CD4-positive, alpha-beta memory T cell (primary cell): ENCODE measurements around the gene CLMN. TPM values are rescaled to one million over a fixed set of nuclear protein-coding genes. Genes with fewer than 3 reads are reported as not detected.

Source experiments
- CTCF ChIA-PET: fragments of 350-600 bp; sonication (Branson Sonifier 250); formaldehyde crosslinking; loops from one replicate; lab custom pipeline; 2021; ENCODE audit warnings: inconsistent platforms; ENCODE audit not compliant: partially characterized antibody; lab: Charles Lee
- POLR2A ChIA-PET: fragments of 350-600 bp; sonication (Branson Sonifier 250); formaldehyde crosslinking; loops from one replicate; lab custom pipeline; 2021; ENCODE audit not compliant: partially characterized antibody; lab: Charles Lee
- DNase-seq, 5 donors: peaks; one replicate each; pipeline versions ENCODE4 v3.0.0 to v3.0.0-alpha.2; 2020 to 2022; ENCODE audit warnings: mixed read lengths in 1 of 5
- H3K27ac ChIP-seq: one replicate; pipeline ENCODE4 v1.7.0; 2013; ENCODE audit warnings: low read depth, low read length
- H3K27me3 ChIP-seq: 2 replicates; pipeline ENCODE4 v1.7.0; 2013; ENCODE audit warnings: mild to moderate bottlenecking, low read length, moderate library complexity; ENCODE audit not compliant: insufficient read depth
- H3K36me3 ChIP-seq: 2 replicates; pipeline ENCODE4 v1.7.0; 2013; ENCODE audit warnings: mild to moderate bottlenecking, low read length, moderate library complexity; ENCODE audit not compliant: insufficient read depth
- H3K4me1 ChIP-seq: 2 replicates; pipeline ENCODE4 v1.7.0; 2013; ENCODE audit warnings: mild to moderate bottlenecking, low read length, moderate library complexity; ENCODE audit not compliant: insufficient read depth
- H3K4me3 ChIP-seq, 2 donors: one replicate each; pipeline ENCODE4 v1.7.0; 2013; ENCODE audit warnings: low read length in 2 of 2, mild to moderate bottlenecking in 1 of 2
- H3K9me3 ChIP-seq, 2 donors: one replicate each; pipeline ENCODE4 v1.7.0; 2013; ENCODE audit warnings: low read length in 2 of 2, control low read depth in 1 of 2; ENCODE audit not compliant: control insufficient read depth in 1 of 2
- H3K27ac Mint-ChIP-seq, 7 donors: one replicate each; pipeline ENCODE4 v1.8.0; 2020 to 2021; ENCODE audit warnings: mixed read lengths in 7 of 7, mild to moderate bottlenecking in 6 of 7, inconsistent platforms in 3 of 7, moderate library complexity in 3 of 7
- H3K27me3 Mint-ChIP-seq, 2 donors: one replicate each; pipeline ENCODE4 v1.8.0; 2020 to 2021; ENCODE audit warnings: mixed read lengths in 2 of 2
- H3K36me3 Mint-ChIP-seq, 2 donors: one replicate each; pipeline ENCODE4 v1.8.0; 2020 to 2021; ENCODE audit warnings: mixed read lengths in 2 of 2, inconsistent platforms in 1 of 2, mild to moderate bottlenecking in 1 of 2
- H3K4me1 Mint-ChIP-seq, 4 donors: one replicate each; pipeline ENCODE4 v1.8.0; 2020 to 2021; ENCODE audit warnings: mixed read lengths in 4 of 4, mild to moderate bottlenecking in 1 of 4
- H3K4me3 Mint-ChIP-seq, 8 donors: one replicate each; pipeline ENCODE4 v1.8.0; 2020 to 2021; ENCODE audit warnings: mixed read lengths in 8 of 8, mild to moderate bottlenecking in 7 of 8, moderate library complexity in 6 of 8, inconsistent platforms in 3 of 8
- H3K9me3 Mint-ChIP-seq, 8 donors: one replicate each; pipeline ENCODE4 v1.8.0; 2020 to 2021; ENCODE audit warnings: mixed read lengths in 8 of 8, mild to moderate bottlenecking in 5 of 8, inconsistent platforms in 3 of 8, moderate library complexity in 1 of 8
- intact Hi-C: fragments of 100-400 bp; cut with micrococcal nuclease; formaldehyde crosslinking; loops from one replicate; pipeline ENCODE4 v1.15.1; 2023
- polyA plus RNA-seq, 2 donors: library from polyadenylated mRNA; unstranded; fragments of 300-500 nt; fragmentation: Illumina TruSeq; gene quantifications; one replicate each; pipeline ENCODE4 v1.2.3, GENCODE V29; 2021
- total RNA-seq, 2 experiments: library from RNA; stranded (reverse); gene quantifications; one replicate each; pipeline ENCODE4 v1.2.3, GENCODE V29; 2021

The CLMN gene
- total and polyA plus RNA-seq, 4 experiments from 2014 or later = 0.22 to 0.70 (median 0.65) TPM; not detected in 1

- H3K36me3 Mint-ChIP-seq = no peaks in the 10 kb centered on the region
- ChIA-PET CTCF (interaction anchor here (1.6 kb wide), 1 partner anchor 22 kb away, joined by 3 read pairs; no protein-coding TSS in a partner anchor), POLR2A (no interaction called here)
- H3K36me3 ChIP-seq = no peaks in the 10 kb centered on the region
- H3K27ac Mint-ChIP-seq = no peak overlapping the region
- no peak overlapping the region for H3K4me3 Mint-ChIP-seq
- peaks cover 18 to 30% of the 10 kb centered on the region in 2 donors for H3K27me3 Mint-ChIP-seq
- H3K4me3 ChIP-seq = no peak overlapping the region
- no peaks in the 10 kb centered on the region for H3K4me1 Mint-ChIP-seq
- no peaks in the 10 kb centered on the region for H3K27me3 ChIP-seq
- no peaks in the 10 kb centered on the region for H3K9me3 ChIP-seq
- no peaks in the 10 kb centered on the region for H3K4me1 ChIP-seq
- intact Hi-C loops = no loop called here
- no peak overlapping the region for H3K27ac ChIP-seq
- no peak for DNase-seq
- peaks cover 0 to 4% (median 0%) of the 10 kb centered on the region in 8 donors for H3K9me3 Mint-ChIP-seq
These were observed 16.6 kb upstream of the CLMN start for GRCh38 chr14:95336192-95336760.

GRCh38 chr14:95335071-95335470 is 15.4 kb upstream of the CLMN start:
- CTCF ChIA-PET = no interaction called here

GRCh38 chr14:95334044-95334443 is 14.3 kb upstream of the CLMN start:
- CTCF ChIA-PET = no interaction called here
- peaks cover 0 to 3% (median 0%) of the 10 kb centered on the region in 8 donors for H3K9me3 Mint-ChIP-seq
- H3K4me3 ChIP-seq = no peak overlapping the region

More at GRCh38 chr14:95335071-95335470, 15.4 kb upstream of the CLMN start:
- Mint-ChIP-seq H3K36me3 (no peaks in the 10 kb centered on the region), H3K27me3 (peaks cover 16 to 26% of the 10 kb centered on the region in 2 donors), H3K4me3 (no peak overlapping the region), H3K4me1 (no peaks in the 10 kb centered on the region), H3K27ac (no peak overlapping the region), H3K9me3 (peaks cover 0 to 3% (median 0%) of the 10 kb centered on the region in 8 donors)
- no peaks in the 10 kb centered on the region for H3K9me3 ChIP-seq
- H3K36me3 ChIP-seq = no peaks in the 10 kb centered on the region
- H3K27ac ChIP-seq = no peak overlapping the region
- DNase-seq = no peak
- no peaks in the 10 kb centered on the region for H3K27me3 ChIP-seq
- no peak overlapping the region for H3K4me3 ChIP-seq
- POLR2A ChIA-PET = no interaction called here
- H3K4me1 ChIP-seq = no peaks in the 10 kb centered on the region
- intact Hi-C loops = no loop called here

GRCh38 chr14:95332641-95333040 is 12.9 kb upstream of the CLMN start:
- POLR2A ChIA-PET = no interaction called here
- Histone ChIP-seq H3K4me3 (no peak overlapping the region), H3K9me3 (no peaks in the 10 kb centered on the region), H3K27ac (no peak overlapping the region), H3K27me3 (no peaks in the 10 kb centered on the region), H3K36me3 (no peaks in the 10 kb centered on the region), H3K4me1 (no peaks in the 10 kb centered on the region)
- peaks cover 14 to 28% of the 10 kb centered on the region in 2 donors for H3K27me3 Mint-ChIP-seq
- no peaks in the 10 kb centered on the region for H3K4me1 Mint-ChIP-seq
- no peak for DNase-seq
- intact Hi-C loops = no loop called here
- H3K27ac Mint-ChIP-seq = no peak overlapping the region
- peaks cover 0 to 3% (median 0%) of the 10 kb centered on the region in 8 donors for H3K9me3 Mint-ChIP-seq
- peak overlapping the region in 1 of 8 donors; percentile 29 for H3K4me3 Mint-ChIP-seq
- no peaks in the 10 kb centered on the region for H3K36me3 Mint-ChIP-seq
- CTCF ChIA-PET = no interaction called here

More at GRCh38 chr14:95334044-95334443, 14.3 kb upstream of the CLMN start:
- H3K27ac Mint-ChIP-seq = no peak overlapping the region
- Histone ChIP-seq H3K27me3 (no peaks in the 10 kb centered on the region), H3K27ac (no peak overlapping the region), H3K4me1 (no peaks in the 10 kb centered on the region), H3K36me3 (no peaks in the 10 kb centered on the region), H3K9me3 (no peaks in the 10 kb centered on the region)
- no peaks in the 10 kb centered on the region for H3K36me3 Mint-ChIP-seq
- POLR2A ChIA-PET = no interaction called here
- no peaks in the 10 kb centered on the region for H3K4me1 Mint-ChIP-seq
- H3K4me3 Mint-ChIP-seq = no peak overlapping the region
- peaks cover 18 to 32% of the 10 kb centered on the region in 2 donors for H3K27me3 Mint-ChIP-seq
- intact Hi-C loops = no loop called here
- no peak for DNase-seq

GRCh38 chr14:95331708-95332408 is 12.2 kb upstream of the CLMN start:
- Mint-ChIP-seq H3K27ac (no peak overlapping the region), H3K4me1 (no peaks in the 10 kb centered on the region), H3K27me3 (peaks cover 15 to 31% of the 10 kb centered on the region in 2 donors), H3K9me3 (peaks cover 0 to 3% (median 0%) of the 10 kb centered on the region in 8 donors), H3K4me3 (no peak overlapping the region), H3K36me3 (no peaks in the 10 kb centered on the region)
- ChIA-PET POLR2A (no interaction called here), CTCF (no interaction called here)
- H3K36me3 ChIP-seq = no peaks in the 10 kb centered on the region
- H3K4me3 ChIP-seq = no peak overlapping the region
- H3K27ac ChIP-seq = no peak overlapping the region
- intact Hi-C loops = no loop called here
- no peak for DNase-seq
- H3K4me1 ChIP-seq = no peaks in the 10 kb centered on the region
- no peaks in the 10 kb centered on the region for H3K9me3 ChIP-seq
- no peaks in the 10 kb centered on the region for H3K27me3 ChIP-seq

- intact Hi-C loops = no loop called here
- ChIA-PET CTCF (no interaction called here), POLR2A (no interaction called here)
- H3K9me3 Mint-ChIP-seq = no peaks in the 10 kb centered on the region
- no peak overlapping the region for H3K27ac Mint-ChIP-seq
- H3K27me3 Mint-ChIP-seq = peaks cover 9 to 28% of the 10 kb centered on the region in 2 donors
- no peaks in the 10 kb centered on the region for H3K9me3 ChIP-seq
- H3K27me3 ChIP-seq = no peaks in the 10 kb centered on the region
- no peaks in the 10 kb centered on the region for H3K36me3 Mint-ChIP-seq
- no peaks in the 10 kb centered on the region for H3K36me3 ChIP-seq
- H3K27ac ChIP-seq = no peak overlapping the region
- no peak overlapping the region for H3K4me3 ChIP-seq
- no peak for DNase-seq
- no peaks in the 10 kb centered on the region for H3K4me1 ChIP-seq
- H3K4me3 Mint-ChIP-seq = no peak overlapping the region
- no peaks in the 10 kb centered on the region for H3K4me1 Mint-ChIP-seq
These were observed 11.1 kb upstream of the CLMN start for GRCh38 chr14:95330591-95331370.

GRCh38 chr14:95329941-95330340 is 10.2 kb upstream of the CLMN start:
- H3K9me3 Mint-ChIP-seq = no peaks in the 10 kb centered on the region
- no peak for DNase-seq
- H3K4me3 ChIP-seq = no peak overlapping the region
- H3K4me1 Mint-ChIP-seq = no peaks in the 10 kb centered on the region
- ChIA-PET POLR2A (no interaction called here), CTCF (no interaction called here)
- H3K27me3 ChIP-seq = no peaks in the 10 kb centered on the region
- no peak overlapping the region for H3K27ac ChIP-seq
- no peaks in the 10 kb centered on the region for H3K4me1 ChIP-seq
- no peaks in the 10 kb centered on the region for H3K36me3 ChIP-seq
- H3K27me3 Mint-ChIP-seq = peaks cover 9 to 24% of the 10 kb centered on the region in 2 donors
- H3K4me3 Mint-ChIP-seq = no peak overlapping the region
- no peaks in the 10 kb centered on the region for H3K9me3 ChIP-seq
- no peaks in the 10 kb centered on the region for H3K36me3 Mint-ChIP-seq
- H3K27ac Mint-ChIP-seq = no peak overlapping the region
- intact Hi-C loops = no loop called here
